Sciatic nerve (tissue), 2 donors: Measurements from ENCODE around the gene S1PR2. TPM values are rescaled to one million over a fixed set of nuclear protein-coding genes. Genes with fewer than 3 reads are reported as not detected.
A peak's percentile ranks its signal among the peaks of the same experiment; 100 is the strongest.
"Not testable (repeated sequence)": the region's sequence is repeated elsewhere in the genome, so short reads cannot be mapped to it uniquely, and the experiment has no call there.

Experiments used
- ATAC-seq: fragments of 200-7000 bp; cut with Tn5 transposase; one replicate; pipeline ENCODE4 v1.9.1; 2020; ENCODE audit warnings: mild to moderate bottlenecking, moderate library complexity
- DNase-seq: peaks from one replicate; pipeline ENCODE4 v3.0.0-alpha.2; 2020; ENCODE audit warnings: low spot score
- intact Hi-C: fragments of 100-400 bp; cut with DNase I; formaldehyde crosslinking; loops from one replicate; pipeline ENCODE4 v1.14.2; 2022
- total RNA-seq: library from RNA; stranded (reverse); fragmentation: NEBNext Ultra II Directional; extraction: Animal tissue kit (Norgen Biotek cat#: 25700); gene quantifications from one replicate; pipeline ENCODE4 v1.2.1, GENCODE V29; 2021
- donor health status: DM: no; HTN: no; CAD: no.
- donor health status: DM: no; HTN: no; CAD: no.

S1PR2 gene
- total RNA-seq, 1 donor from 2014 or later: 15.9 TPM

GRCh38 chr19:10201176-10201575 is 30.0 kb downstream of the S1PR2 start:
- ATAC-seq (no peak), DNase-seq (no peak)
- intact Hi-C loops: no loop called here

- ATAC-seq, intact Hi-C loops, DNase-seq: not testable (repeated sequence)
These were observed 31.0 kb downstream of the S1PR2 start for GRCh38 chr19:10200101-10200500.

- intact Hi-C loops, DNase-seq, ATAC-seq: not testable (repeated sequence)
These were observed 32.1 kb downstream of the S1PR2 start for GRCh38 chr19:10198889-10199644.

GRCh38 chr19:10195199-10195519 is 36.0 kb downstream of the S1PR2 start:
- DNase-seq (no peak), ATAC-seq (no peak)
- intact Hi-C loops: no loop called here

- intact Hi-C loops: no loop called here
- ATAC-seq (peak; percentile 97), DNase-seq (peak; percentile 97)
These were observed 36.5 kb downstream of the S1PR2 start, which contains the start of gene DNMT1 for GRCh38 chr19:10194500-10195198. DNMT1 (minus strand) TSS chr19:10194953; CDS start chr19:10194899, 54 bp downstream.

- intact Hi-C loops: no loop called here
- peak; percentile 1 for ATAC-seq
These were observed 37.2 kb downstream of the S1PR2 start for GRCh38 chr19:10193790-10194499.

GRCh38 chr19:10192922-10193321 is 38.2 kb downstream of the S1PR2 start:
- intact Hi-C loops: no loop called here
- no peak for ATAC-seq

More at GRCh38 chr19:10193790-10194499, 37.2 kb downstream of the S1PR2 start:
- DNase-seq: no peak

GRCh38 chr19:10191347-10191746 is 39.8 kb downstream of the S1PR2 start:
- ATAC-seq: peak; percentile 77
- intact Hi-C loops: no loop called here
- peak; percentile 64 for DNase-seq

More at GRCh38 chr19:10192922-10193321, 38.2 kb downstream of the S1PR2 start:
- DNase-seq: no peak

GRCh38 chr19:10190026-10190425 is 41.1 kb downstream of the S1PR2 start:
- DNase-seq: no peak
- intact Hi-C loops: no loop called here
- no peak for ATAC-seq

- no peak for ATAC-seq
- intact Hi-C loops: no loop called here
- no peak for DNase-seq
These were observed 41.5 kb downstream of the S1PR2 start for GRCh38 chr19:10189616-10190015.

GRCh38 chr19:10187315-10187714 is 43.8 kb downstream of the S1PR2 start:
- intact Hi-C loops: no loop called here
- DNase-seq: no peak
- ATAC-seq: no peak

- intact Hi-C loops: no loop called here
- no peak for DNase-seq
These were observed 46.5 kb downstream of the S1PR2 start for GRCh38 chr19:10184636-10185035.

GRCh38 chr19:10183926-10184325 is 47.2 kb downstream of the S1PR2 start:
- intact Hi-C loops: no loop called here
- ATAC-seq (no peak), DNase-seq (no peak)

More at GRCh38 chr19:10184636-10185035, 46.5 kb downstream of the S1PR2 start:
- no peak for ATAC-seq

- intact Hi-C loops: no loop called here
- ATAC-seq: no peak
- DNase-seq: no peak
These were observed 48.3 kb downstream of the S1PR2 start for GRCh38 chr19:10182847-10183246.

- ATAC-seq: no peak
- intact Hi-C loops: no loop called here
These were observed 49.1 kb downstream of the S1PR2 start for GRCh38 chr19:10182076-10182475.

GRCh38 chr19:10180459-10180858 is 50.7 kb downstream of the S1PR2 start:
- DNase-seq (no peak), ATAC-seq (no peak)
- intact Hi-C loops: no loop called here

More at GRCh38 chr19:10182076-10182475, 49.1 kb downstream of the S1PR2 start:
- DNase-seq: no peak

- ATAC-seq, DNase-seq, intact Hi-C loops: not testable (repeated sequence)
These were observed 51.1 kb downstream of the S1PR2 start for GRCh38 chr19:10180024-10180423.

GRCh38 chr19:10173527-10173926 is 57.6 kb downstream of the S1PR2 start:
- intact Hi-C loops: no loop called here
- ATAC-seq (no peak), DNase-seq (no peak)
